Nephron (organoid): ENCODE data around the gene ITGAX.
"Not testable (repeated sequence)": the region's sequence is repeated elsewhere in the genome, so short reads cannot be mapped to it uniquely, and the experiment has no call there.

Source experiments
- H3K27ac Mint-ChIP-seq, 3 experiments: 2 replicates each; pipeline ENCODE4 v1.8.0; 2020; ENCODE audit warnings: mixed read lengths in 3 of 3, mild to moderate bottlenecking in 2 of 3, moderate library complexity in 1 of 3
- H3K27me3 Mint-ChIP-seq: 2 replicates; pipeline ENCODE4 v1.8.0; 2021; ENCODE audit warnings: low read depth, mild to moderate bottlenecking, moderate library complexity, mixed read lengths
- H3K36me3 Mint-ChIP-seq: 2 replicates; pipeline ENCODE4 v1.8.0; 2020; ENCODE audit warnings: low read depth, mixed read lengths
- H3K4me1 Mint-ChIP-seq: 2 replicates; pipeline ENCODE4 v1.8.0; 2020; ENCODE audit warnings: mixed read lengths
- H3K4me3 Mint-ChIP-seq, 3 experiments: 2 replicates each; pipeline ENCODE4 v1.8.0; 2020; ENCODE audit warnings: mild to moderate bottlenecking in 3 of 3, mixed read lengths in 3 of 3, moderate library complexity in 2 of 3
- H3K9me3 Mint-ChIP-seq: 2 replicates; pipeline ENCODE4 v1.8.0; 2020; ENCODE audit warnings: mixed read lengths
- TF ChIP-seq, protein P1 (sequence below), 3 experiments: fragments of 200-600 bp; sonication (generic); IDR thresholded peaks; one replicate each; pipeline ENCODE4 v1.5.0; 2021; ENCODE audit warnings: antibody characterized with exemption in 3 of 3; ENCODE audit not compliant: unreplicated experiment in 3 of 3

Gene ITGAX

DNA sequence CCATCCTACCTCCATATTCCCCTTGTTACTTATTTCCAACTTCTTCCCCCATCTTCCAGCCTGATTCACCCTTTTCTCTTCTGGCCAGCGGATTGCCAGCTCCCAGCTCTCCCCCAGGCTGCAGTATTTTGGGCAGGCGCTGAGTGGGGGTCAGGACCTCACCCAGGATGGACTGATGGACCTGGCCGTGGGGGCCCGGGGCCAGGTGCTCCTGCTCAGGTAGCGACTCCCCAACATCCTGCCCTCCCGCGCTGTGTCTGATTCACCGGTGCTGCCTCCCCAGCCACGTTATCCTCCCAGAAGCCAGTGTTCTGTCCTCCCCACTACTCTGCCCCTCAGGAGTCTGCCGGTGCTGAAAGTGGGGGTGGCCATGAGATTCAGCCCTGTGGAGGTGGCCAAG is 57.8 kb downstream of the ITGAX start:
- Mint-ChIP-seq H3K27me3 (peaks cover 24% of the 10 kb centered on the region), H3K9me3 (no peaks in the 10 kb centered on the region), H3K27ac (no peak overlapping the region), H3K36me3 (no peaks in the 10 kb centered on the region), H3K4me1 (no peaks in the 10 kb centered on the region), H3K4me3 (no peak overlapping the region)
- TF ChIP-seq, protein P1, sequence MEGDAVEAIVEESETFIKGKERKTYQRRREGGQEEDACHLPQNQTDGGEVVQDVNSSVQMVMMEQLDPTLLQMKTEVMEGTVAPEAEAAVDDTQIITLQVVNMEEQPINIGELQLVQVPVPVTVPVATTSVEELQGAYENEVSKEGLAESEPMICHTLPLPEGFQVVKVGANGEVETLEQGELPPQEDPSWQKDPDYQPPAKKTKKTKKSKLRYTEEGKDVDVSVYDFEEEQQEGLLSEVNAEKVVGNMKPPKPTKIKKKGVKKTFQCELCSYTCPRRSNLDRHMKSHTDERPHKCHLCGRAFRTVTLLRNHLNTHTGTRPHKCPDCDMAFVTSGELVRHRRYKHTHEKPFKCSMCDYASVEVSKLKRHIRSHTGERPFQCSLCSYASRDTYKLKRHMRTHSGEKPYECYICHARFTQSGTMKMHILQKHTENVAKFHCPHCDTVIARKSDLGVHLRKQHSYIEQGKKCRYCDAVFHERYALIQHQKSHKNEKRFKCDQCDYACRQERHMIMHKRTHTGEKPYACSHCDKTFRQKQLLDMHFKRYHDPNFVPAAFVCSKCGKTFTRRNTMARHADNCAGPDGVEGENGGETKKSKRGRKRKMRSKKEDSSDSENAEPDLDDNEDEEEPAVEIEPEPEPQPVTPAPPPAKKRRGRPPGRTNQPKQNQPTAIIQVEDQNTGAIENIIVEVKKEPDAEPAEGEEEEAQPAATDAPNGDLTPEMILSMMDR (IDR thresholded peaks at IDR 0.05; ENCODE audit: unreplicated experiment in 3 of 3) = no peak

GRCh38 chr16:31413381-31413780 is 58.4 kb downstream of the ITGAX start:
- Mint-ChIP-seq H3K9me3 (no peaks in the 10 kb centered on the region), H3K27ac (no peak overlapping the region), H3K4me3 (no peak overlapping the region), H3K36me3 (no peaks in the 10 kb centered on the region), H3K27me3 (peaks cover 21% of the 10 kb centered on the region), H3K4me1 (no peaks in the 10 kb centered on the region)
- TF ChIP-seq, protein P1 (IDR thresholded peaks at IDR 0.05; ENCODE audit: unreplicated experiment in 3 of 3) = no peak

GRCh38 chr16:31413943-31414342 is 59.0 kb downstream of the ITGAX start:
- H3K9me3 Mint-ChIP-seq = no peaks in the 10 kb centered on the region
- no peak overlapping the region for H3K27ac Mint-ChIP-seq
- no peak overlapping the region for H3K4me3 Mint-ChIP-seq
- no peaks in the 10 kb centered on the region for H3K36me3 Mint-ChIP-seq
- H3K4me1 Mint-ChIP-seq = no peaks in the 10 kb centered on the region
- TF ChIP-seq, protein P1 (IDR thresholded peaks at IDR 0.05; ENCODE audit: unreplicated experiment in 3 of 3) = no peak
- peaks cover 19% of the 10 kb centered on the region for H3K27me3 Mint-ChIP-seq

GRCh38 chr16:31414706-31415105 is 59.7 kb downstream of the ITGAX start:
- H3K36me3 Mint-ChIP-seq = no peaks in the 10 kb centered on the region
- no peak overlapping the region for H3K27ac Mint-ChIP-seq
- no peak overlapping the region for H3K4me3 Mint-ChIP-seq
- H3K4me1 Mint-ChIP-seq = no peaks in the 10 kb centered on the region
- H3K9me3 Mint-ChIP-seq = no peaks in the 10 kb centered on the region
- TF ChIP-seq, protein P1 (IDR thresholded peaks at IDR 0.05; ENCODE audit: unreplicated experiment in 3 of 3) = no peak
- peaks cover 18% of the 10 kb centered on the region for H3K27me3 Mint-ChIP-seq

GRCh38 chr16:31416371-31416770 is 61.4 kb downstream of the ITGAX start:
- Mint-ChIP-seq H3K4me3 (no peak overlapping the region), H3K36me3 (no peaks in the 10 kb centered on the region), H3K4me1 (no peaks in the 10 kb centered on the region), H3K9me3 (no peaks in the 10 kb centered on the region), H3K27me3 (peaks cover 22% of the 10 kb centered on the region), H3K27ac (no peak overlapping the region)
- TF ChIP-seq, protein P1 (IDR thresholded peaks at IDR 0.05; ENCODE audit: unreplicated experiment in 3 of 3) = no peak

DNA sequence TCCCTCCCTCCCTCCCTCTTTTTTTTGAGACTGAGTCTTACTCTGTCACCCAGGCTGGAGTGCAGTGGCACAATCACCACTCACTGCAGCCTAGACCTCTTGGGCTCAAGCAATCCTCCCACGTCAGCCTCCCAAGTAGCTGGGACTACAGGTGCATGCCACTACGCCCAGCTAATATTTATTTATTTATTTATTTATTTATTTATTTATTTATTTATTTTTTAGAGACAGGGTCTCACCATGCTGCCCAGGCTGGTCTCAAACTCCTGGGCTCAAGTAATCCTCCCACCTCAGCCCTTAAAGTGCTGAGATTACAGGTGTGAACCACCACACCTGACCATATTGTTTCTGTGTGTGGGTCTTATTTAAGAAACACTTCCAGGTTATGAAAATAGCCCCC is 62.1 kb downstream of the ITGAX start:
- not testable (repeated sequence) for H3K36me3 Mint-ChIP-seq, H3K4me3 Mint-ChIP-seq, H3K9me3 Mint-ChIP-seq, H3K4me1 Mint-ChIP-seq, H3K27ac Mint-ChIP-seq
- H3K27me3 Mint-ChIP-seq = peaks cover 22% of the 10 kb centered on the region
